GM12873 (cell line): ENCODE data around the gene STK11IP.

Experiments used
- TF ChIP-seq, protein P1 (sequence below): IDR thresholded peaks from 2 replicates; pipeline ENCODE4 v1.5.1; 2012; ENCODE audit warnings: low read depth, mild to moderate bottlenecking, moderate library complexity, low read length, control low read depth; ENCODE audit not compliant: insufficient read depth; ENCODE audit errors: missing control alignments

STK11IP gene, protein sequence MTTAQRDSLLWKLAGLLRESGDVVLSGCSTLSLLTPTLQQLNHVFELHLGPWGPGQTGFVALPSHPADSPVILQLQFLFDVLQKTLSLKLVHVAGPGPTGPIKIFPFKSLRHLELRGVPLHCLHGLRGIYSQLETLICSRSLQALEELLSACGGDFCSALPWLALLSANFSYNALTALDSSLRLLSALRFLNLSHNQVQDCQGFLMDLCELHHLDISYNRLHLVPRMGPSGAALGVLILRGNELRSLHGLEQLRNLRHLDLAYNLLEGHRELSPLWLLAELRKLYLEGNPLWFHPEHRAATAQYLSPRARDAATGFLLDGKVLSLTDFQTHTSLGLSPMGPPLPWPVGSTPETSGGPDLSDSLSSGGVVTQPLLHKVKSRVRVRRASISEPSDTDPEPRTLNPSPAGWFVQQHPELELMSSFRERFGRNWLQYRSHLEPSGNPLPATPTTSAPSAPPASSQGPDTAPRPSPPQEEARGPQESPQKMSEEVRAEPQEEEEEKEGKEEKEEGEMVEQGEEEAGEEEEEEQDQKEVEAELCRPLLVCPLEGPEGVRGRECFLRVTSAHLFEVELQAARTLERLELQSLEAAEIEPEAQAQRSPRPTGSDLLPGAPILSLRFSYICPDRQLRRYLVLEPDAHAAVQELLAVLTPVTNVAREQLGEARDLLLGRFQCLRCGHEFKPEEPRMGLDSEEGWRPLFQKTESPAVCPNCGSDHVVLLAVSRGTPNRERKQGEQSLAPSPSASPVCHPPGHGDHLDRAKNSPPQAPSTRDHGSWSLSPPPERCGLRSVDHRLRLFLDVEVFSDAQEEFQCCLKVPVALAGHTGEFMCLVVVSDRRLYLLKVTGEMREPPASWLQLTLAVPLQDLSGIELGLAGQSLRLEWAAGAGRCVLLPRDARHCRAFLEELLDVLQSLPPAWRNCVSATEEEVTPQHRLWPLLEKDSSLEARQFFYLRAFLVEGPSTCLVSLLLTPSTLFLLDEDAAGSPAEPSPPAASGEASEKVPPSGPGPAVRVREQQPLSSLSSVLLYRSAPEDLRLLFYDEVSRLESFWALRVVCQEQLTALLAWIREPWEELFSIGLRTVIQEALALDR

GRCh38 chr2:219597552-219598307 is at the start of gene STK11IP:
TSS of gene STK11IP (plus strand) at chr2:219597857. CDS start at chr2:219598120, 263 bp downstream.
- TF ChIP-seq, protein P1, sequence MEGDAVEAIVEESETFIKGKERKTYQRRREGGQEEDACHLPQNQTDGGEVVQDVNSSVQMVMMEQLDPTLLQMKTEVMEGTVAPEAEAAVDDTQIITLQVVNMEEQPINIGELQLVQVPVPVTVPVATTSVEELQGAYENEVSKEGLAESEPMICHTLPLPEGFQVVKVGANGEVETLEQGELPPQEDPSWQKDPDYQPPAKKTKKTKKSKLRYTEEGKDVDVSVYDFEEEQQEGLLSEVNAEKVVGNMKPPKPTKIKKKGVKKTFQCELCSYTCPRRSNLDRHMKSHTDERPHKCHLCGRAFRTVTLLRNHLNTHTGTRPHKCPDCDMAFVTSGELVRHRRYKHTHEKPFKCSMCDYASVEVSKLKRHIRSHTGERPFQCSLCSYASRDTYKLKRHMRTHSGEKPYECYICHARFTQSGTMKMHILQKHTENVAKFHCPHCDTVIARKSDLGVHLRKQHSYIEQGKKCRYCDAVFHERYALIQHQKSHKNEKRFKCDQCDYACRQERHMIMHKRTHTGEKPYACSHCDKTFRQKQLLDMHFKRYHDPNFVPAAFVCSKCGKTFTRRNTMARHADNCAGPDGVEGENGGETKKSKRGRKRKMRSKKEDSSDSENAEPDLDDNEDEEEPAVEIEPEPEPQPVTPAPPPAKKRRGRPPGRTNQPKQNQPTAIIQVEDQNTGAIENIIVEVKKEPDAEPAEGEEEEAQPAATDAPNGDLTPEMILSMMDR = no peak

DNA sequence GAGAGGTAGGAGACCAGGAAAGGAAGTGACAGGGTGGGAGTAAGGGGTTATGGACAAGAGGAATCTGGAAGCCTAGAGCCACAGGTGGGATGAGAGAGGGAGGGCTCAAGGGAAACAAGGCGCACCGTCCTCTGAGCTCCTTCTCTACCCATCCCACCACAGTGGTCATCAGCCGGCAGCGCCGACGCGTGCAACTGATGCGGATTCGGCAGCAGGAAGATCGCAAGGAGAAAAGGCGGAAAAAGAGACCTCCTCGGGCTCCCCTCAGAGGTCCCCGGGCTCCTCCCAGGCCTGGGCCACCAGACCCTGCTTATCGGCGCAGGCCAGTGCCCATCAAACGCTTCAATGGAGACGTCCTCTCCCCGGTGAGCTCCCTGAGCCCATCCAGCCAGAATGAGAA is 48.7 kb upstream of the STK11IP start:
- TF ChIP-seq, protein P1 = no peak

GRCh38 chr2:219549619-219550018 is 48.0 kb upstream of the STK11IP start:
- TF ChIP-seq, protein P1 = no peak

- TF ChIP-seq, protein P1 = no peak
These were observed 45.9 kb upstream of the STK11IP start for GRCh38 chr2:219551441-219552381.

DNA sequence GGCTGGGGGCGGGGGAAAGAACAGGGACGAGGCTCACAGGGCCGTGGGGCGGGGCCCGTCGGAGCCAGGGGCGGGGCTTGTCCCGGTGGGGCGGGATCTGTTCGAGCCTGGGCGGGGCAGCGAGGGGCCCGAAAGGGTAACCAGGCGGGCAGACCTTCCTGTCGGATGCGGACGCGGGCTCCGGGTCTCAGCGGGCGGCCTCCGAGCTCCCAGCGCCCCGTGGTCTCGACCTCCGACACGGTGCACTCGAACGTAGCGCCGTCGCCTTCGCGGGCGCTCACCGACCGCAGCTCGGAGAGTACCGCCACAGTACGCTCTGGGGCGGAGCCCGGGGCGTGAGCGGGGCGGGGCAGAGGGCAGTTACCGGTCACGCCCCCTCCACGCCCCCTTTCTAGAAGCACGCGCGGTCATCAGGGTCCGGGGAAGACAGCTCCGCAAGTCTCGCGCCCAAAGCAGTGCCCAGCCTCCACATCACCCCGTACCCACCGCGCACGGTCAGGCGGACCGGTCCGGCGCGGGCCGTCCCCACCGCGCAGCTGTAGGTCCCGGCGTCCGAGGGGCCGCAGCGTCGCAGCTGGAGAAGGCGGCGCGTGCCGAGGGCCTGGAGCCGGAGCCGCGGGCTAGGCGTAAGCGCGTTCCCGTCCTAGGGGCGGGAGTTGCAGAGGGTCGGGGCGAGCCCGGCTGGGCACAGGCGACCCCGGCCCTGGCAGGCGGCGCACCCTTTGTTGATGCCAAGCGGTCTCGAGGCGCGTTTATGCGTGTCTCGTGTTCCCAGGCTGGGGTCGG is 45.1 kb upstream of the STK11IP start:
- TF ChIP-seq, protein P1 = no peak

DNA sequence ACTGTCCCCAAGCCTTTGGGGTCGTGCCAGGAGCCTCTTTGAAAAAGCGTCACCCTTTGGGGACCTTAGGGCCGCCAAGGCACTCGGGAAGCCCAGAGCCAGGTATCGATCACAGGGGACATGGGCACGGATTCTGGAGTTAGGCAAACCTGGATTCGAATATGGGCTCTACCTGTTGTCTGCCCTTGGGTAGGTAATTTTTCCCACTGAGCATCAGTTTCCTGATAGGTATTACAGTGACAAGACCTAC is 44.6 kb upstream of the STK11IP start:
- TF ChIP-seq, protein P1 = no peak
